K562 (cell line): ENCODE data around the gene KLB. TPM values are rescaled to one million over a fixed set of nuclear protein-coding genes. Genes with fewer than 3 reads are reported as not detected.

Source experiments
- CBX1 ChIP-seq: sonication (generic); IDR thresholded peaks from 2 replicates; pipeline ENCODE4 v1.6.1; 2016; ENCODE audit warnings: antibody characterized with exemption, low read depth, mild to moderate bottlenecking
- FOXM1 ChIP-seq, 2 experiments: fragments of 450-650 bp in 1 of 2; sonication (generic) in 1 of 2; formaldehyde crosslinking in 1 of 2; IDR thresholded peaks; 2 replicates each; pipeline versions ENCODE4 v1.6.1 to v1.9.0; 2017 to 2022; ENCODE audit warnings: low read depth in 2 of 2, mild to moderate bottlenecking in 2 of 2, missing genetic modification reagents in 1 of 2, moderate library complexity in 1 of 2
- HSF4 ChIP-seq: fragments of 250-450 bp; sonication (Bioruptor Pico); IDR thresholded peaks from 2 replicates; pipeline ENCODE4 v2.1.2; 2022; ENCODE audit warnings: mild to moderate bottlenecking, moderate library complexity, borderline replicate concordance
- NFIC ChIP-seq: fragments of 450-650 bp; IDR thresholded peaks from 2 replicates; pipeline ENCODE4 v1.6.1; 2017; ENCODE audit warnings: mild to moderate bottlenecking, inconsistent platforms
- PKNOX1 ChIP-seq: fragments of 450-650 bp; IDR thresholded peaks from 2 replicates; pipeline ENCODE4 v1.6.1; 2016
- PPARD ChIP-seq: fragments of 250-450 bp; sonication (Bioruptor Pico); IDR thresholded peaks from 2 replicates; pipeline ENCODE4 v1.8.0; 2022; ENCODE audit warnings: inconsistent platforms, mild to moderate bottlenecking, moderate library complexity
- RAD51 ChIP-seq: fragments of 450-650 bp; IDR thresholded peaks from 2 replicates; pipeline ENCODE4 v1.7.1; 2016; ENCODE audit warnings: low read depth, mild to moderate bottlenecking, borderline replicate concordance
- RFX7 ChIP-seq: fragments of 250-450 bp; sonication (Bioruptor Pico); IDR thresholded peaks from 2 replicates; pipeline ENCODE4 v1.5.1; 2021; ENCODE audit warnings: mild to moderate bottlenecking
- RNF219 ChIP-seq: fragments of 250-450 bp; sonication (Bioruptor Pico); IDR thresholded peaks from 2 replicates; pipeline ENCODE4 v1.5.0; 2022; ENCODE audit warnings: mild to moderate bottlenecking
- SMARCA4 ChIP-seq: fragments of 450-650 bp; IDR thresholded peaks from 2 replicates; pipeline ENCODE4 v1.6.1; 2016
- SMC3 ChIP-seq: conservative IDR thresholded peaks from 2 replicates; pipeline ENCODE4 v1.6.1; 2011; ENCODE audit warnings: low read depth, low read length, improper control_type of control experiment; ENCODE audit not compliant: insufficient read depth
- U2AF1 ChIP-seq: fragments of 200-400 bp; formaldehyde crosslinking; optimal IDR thresholded peaks from 2 replicates; pipeline ENCODE3; 2017; ENCODE audit warnings: mild to moderate bottlenecking, low read depth, low read length, moderate library complexity
- ZNF316 ChIP-seq: fragments of 450-650 bp; IDR thresholded peaks from 2 replicates; pipeline ENCODE4 v1.6.1; 2016
- polyA plus RNA-seq, 8 experiments: library from polyadenylated mRNA; depleted of rRNA in 4 of 8; stranded (reverse) in 5 of 8; unstranded in 3 of 8; fragments of >200 nt; fragmentation: Nextera tagmentation in 2 of 8; fragmentation: Illumina TruSeq in 1 of 8; extraction: Ambion mirVana in 2 of 8; extraction: Trizol in 1 of 8; gene quantifications; 2 replicates each; pipeline versions ENCODE4 v1.2.1 to v1.2.3, GENCODE V29; 2011 to 2014; ENCODE audit warnings: inconsistent platforms in 1 of 8, missing spikeins in 1 of 8
- total RNA-seq, 7 experiments: library from RNA; depleted of rRNA in 6 of 7; stranded (reverse); fragments of >200 nt in 6 of 7; fragmentation: Illumina TruSeq in 2 of 7; extraction: Trizol in 2 of 7; gene quantifications; 2 replicates each; pipeline versions ENCODE4 v1.2.1 to v1.2.3, GENCODE V29; 2011 to 2021; ENCODE audit warnings: low replicate concordance in 1 of 7
- TF ChIP-seq, protein P1 (sequence below): fragments of 450-650 bp; formaldehyde crosslinking; IDR thresholded peaks from 2 replicates; pipeline ENCODE4 v1.4.0; 2020; ENCODE audit warnings: mild to moderate bottlenecking, moderate library complexity
- TF ChIP-seq, protein P2 (sequence below): fragments of 250-450 bp; sonication (Bioruptor Pico); IDR thresholded peaks from 2 replicates; pipeline ENCODE4 v1.8.0; 2022; ENCODE audit warnings: inconsistent platforms, mild to moderate bottlenecking, moderate library complexity, borderline replicate concordance
- TF ChIP-seq, protein P3 (sequence below): sonication (generic); formaldehyde crosslinking; IDR thresholded peaks from 2 replicates; pipeline ENCODE4 v1.8.0; 2023; ENCODE audit warnings: missing genetic modification reagents, mild to moderate bottlenecking, borderline replicate concordance

Gene KLB
- total and polyA plus RNA-seq, 9 of the 15 experiments (the other 6 are each of a cell fraction or from before 2014, with no cell fraction given): 0.04 to 0.13 TPM; not detected in 7

DNA sequence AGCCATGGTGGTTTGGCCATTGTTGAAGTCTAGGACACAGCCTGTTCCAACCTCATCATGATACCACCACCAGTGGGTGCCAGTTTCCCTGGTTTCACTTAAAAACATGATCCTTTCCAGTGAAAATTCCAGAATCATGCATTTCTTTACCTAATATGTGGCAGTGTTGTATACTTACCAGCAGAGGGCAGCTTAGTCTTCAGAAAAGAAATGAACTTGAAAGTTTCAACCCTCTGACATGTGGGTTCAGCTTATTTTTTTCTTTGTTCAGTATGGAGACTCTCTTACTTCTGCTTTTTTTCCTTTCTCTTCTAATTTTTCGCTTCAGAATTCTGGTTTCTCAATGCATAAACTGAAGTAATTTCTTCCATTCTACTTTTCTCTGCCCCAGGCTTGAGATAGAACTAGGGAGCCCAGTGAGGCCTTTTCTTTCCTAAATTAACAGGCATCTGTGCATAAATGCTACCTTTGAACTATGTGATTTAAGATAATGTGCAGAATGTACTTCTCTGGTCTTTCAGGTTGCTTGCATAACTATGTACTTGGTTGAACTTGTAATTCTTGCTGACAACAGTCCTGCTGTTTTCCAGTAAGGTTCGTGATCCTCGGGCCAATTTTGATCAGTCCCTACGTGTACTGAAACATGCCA, 62.8 kb downstream of the KLB start (continued):
- TF ChIP-seq FOXM1 (IDR thresholded peaks at IDR 0.05; ENCODE audit: low read depth): no peak
- no peak for TF ChIP-seq FOXM1 (CRISPR knock-in tag; IDR thresholded peaks at IDR 0.05; ENCODE audit: low read depth)
- TF ChIP-seq SMARCA4: no peak
- no peak for TF ChIP-seq CBX1
- 0 out of 2 replicates have a peak, but pooled peaks have one; percentile 26 for TF ChIP-seq RAD51
- no peak for TF ChIP-seq RNF219
- TF ChIP-seq PPARD (CRISPR knock-in tag): no peak
- TF ChIP-seq U2AF1: no peak
- no peak for TF ChIP-seq HSF4
- no peak; the same call in 1 of the 2 replicates for TF ChIP-seq NFIC
- TF ChIP-seq ZNF316: no peak
- TF ChIP-seq PKNOX1: no peak
- TF ChIP-seq SMC3: peak; percentile 75
- TF ChIP-seq, protein P1, sequence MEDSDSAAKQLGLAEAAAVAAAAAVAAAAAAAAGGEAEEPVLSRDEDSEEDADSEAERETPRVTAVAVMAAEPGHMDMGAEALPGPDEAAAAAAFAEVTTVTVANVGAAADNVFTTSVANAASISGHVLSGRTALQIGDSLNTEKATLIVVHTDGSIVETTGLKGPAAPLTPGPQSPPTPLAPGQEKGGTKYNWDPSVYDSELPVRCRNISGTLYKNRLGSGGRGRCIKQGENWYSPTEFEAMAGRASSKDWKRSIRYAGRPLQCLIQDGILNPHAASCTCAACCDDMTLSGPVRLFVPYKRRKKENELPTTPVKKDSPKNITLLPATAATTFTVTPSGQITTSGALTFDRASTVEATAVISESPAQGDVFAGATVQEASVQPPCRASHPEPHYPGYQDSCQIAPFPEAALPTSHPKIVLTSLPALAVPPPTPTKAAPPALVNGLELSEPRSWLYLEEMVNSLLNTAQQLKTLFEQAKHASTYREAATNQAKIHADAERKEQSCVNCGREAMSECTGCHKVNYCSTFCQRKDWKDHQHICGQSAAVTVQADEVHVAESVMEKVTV (CRISPR knock-in tag): peak; percentile 75; the same call in 1 of the 2 replicates
- no peak for TF ChIP-seq RFX7
- TF ChIP-seq, protein P2, sequence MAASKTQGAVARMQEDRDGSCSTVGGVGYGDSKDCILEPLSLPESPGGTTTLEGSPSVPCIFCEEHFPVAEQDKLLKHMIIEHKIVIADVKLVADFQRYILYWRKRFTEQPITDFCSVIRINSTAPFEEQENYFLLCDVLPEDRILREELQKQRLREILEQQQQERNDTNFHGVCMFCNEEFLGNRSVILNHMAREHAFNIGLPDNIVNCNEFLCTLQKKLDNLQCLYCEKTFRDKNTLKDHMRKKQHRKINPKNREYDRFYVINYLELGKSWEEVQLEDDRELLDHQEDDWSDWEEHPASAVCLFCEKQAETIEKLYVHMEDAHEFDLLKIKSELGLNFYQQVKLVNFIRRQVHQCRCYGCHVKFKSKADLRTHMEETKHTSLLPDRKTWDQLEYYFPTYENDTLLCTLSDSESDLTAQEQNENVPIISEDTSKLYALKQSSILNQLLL (CRISPR knock-in tag): no peak
- TF ChIP-seq, protein P3, sequence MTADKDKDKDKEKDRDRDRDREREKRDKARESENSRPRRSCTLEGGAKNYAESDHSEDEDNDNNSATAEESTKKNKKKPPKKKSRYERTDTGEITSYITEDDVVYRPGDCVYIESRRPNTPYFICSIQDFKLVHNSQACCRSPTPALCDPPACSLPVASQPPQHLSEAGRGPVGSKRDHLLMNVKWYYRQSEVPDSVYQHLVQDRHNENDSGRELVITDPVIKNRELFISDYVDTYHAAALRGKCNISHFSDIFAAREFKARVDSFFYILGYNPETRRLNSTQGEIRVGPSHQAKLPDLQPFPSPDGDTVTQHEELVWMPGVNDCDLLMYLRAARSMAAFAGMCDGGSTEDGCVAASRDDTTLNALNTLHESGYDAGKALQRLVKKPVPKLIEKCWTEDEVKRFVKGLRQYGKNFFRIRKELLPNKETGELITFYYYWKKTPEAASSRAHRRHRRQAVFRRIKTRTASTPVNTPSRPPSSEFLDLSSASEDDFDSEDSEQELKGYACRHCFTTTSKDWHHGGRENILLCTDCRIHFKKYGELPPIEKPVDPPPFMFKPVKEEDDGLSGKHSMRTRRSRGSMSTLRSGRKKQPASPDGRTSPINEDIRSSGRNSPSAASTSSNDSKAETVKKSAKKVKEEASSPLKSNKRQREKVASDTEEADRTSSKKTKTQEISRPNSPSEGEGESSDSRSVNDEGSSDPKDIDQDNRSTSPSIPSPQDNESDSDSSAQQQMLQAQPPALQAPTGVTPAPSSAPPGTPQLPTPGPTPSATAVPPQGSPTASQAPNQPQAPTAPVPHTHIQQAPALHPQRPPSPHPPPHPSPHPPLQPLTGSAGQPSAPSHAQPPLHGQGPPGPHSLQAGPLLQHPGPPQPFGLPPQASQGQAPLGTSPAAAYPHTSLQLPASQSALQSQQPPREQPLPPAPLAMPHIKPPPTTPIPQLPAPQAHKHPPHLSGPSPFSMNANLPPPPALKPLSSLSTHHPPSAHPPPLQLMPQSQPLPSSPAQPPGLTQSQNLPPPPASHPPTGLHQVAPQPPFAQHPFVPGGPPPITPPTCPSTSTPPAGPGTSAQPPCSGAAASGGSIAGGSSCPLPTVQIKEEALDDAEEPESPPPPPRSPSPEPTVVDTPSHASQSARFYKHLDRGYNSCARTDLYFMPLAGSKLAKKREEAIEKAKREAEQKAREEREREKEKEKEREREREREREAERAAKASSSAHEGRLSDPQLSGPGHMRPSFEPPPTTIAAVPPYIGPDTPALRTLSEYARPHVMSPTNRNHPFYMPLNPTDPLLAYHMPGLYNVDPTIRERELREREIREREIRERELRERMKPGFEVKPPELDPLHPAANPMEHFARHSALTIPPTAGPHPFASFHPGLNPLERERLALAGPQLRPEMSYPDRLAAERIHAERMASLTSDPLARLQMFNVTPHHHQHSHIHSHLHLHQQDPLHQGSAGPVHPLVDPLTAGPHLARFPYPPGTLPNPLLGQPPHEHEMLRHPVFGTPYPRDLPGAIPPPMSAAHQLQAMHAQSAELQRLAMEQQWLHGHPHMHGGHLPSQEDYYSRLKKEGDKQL (CRISPR knock-in tag): no peak
